Measurements from ENCODE around the gene CALHM4. TPM values are rescaled to one million over a fixed set of nuclear protein-coding genes. Genes with fewer than 3 reads are reported as not detected.

CALHM4 gene
- total and polyA plus RNA-seq, 2 of the 4 experiments (the other 2 are of a cell fraction) = 0.07 TPM; not detected in 1

DNA sequence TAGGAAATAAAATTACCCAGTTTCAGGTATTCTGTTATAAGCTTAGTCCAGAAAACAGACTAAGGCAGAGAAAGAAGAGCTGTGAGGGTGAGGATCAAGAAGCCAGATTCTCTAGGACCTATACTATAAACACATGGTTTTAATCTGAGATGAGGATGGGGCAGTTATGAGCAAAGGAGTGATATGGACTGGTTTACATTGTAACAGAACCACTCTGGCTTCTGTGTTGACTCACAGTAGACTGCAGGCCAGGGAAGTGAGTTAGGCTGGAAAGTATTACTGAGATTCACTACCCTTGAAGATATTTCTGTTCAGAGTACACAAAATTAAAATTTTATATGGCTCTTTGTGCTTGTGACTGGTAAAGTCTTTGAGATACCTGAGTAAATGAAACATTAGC is 14.6 kb downstream of the CALHM4 start (continued):
- TF ChIP-seq MAZ (IDR thresholded peaks at IDR 0.05; ENCODE audit: borderline replicate concordance, low read depth, low read length) (no peak), RFX5 (IDR thresholded peaks at IDR 0.05; ENCODE audit: low read depth, low read length) (no peak), BHLHE40 (IDR thresholded peaks at IDR 0.05; ENCODE audit: low read depth, low read length) (no peak), CEBPB (IDR thresholded peaks at IDR 0.05; ENCODE audit: low read depth, low read length) (no peak), CHD1 (IDR thresholded peaks at IDR 0.05; ENCODE audit: low read depth, low read length) (no peak)
- TF ChIP-seq, protein P1, sequence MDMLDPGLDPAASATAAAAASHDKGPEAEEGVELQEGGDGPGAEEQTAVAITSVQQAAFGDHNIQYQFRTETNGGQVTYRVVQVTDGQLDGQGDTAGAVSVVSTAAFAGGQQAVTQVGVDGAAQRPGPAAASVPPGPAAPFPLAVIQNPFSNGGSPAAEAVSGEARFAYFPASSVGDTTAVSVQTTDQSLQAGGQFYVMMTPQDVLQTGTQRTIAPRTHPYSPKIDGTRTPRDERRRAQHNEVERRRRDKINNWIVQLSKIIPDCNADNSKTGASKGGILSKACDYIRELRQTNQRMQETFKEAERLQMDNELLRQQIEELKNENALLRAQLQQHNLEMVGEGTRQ (IDR thresholded peaks at IDR 0.05; ENCODE audit: low read depth, low read length) = no peak
